BE2C (cell line): ENCODE measurements around the gene CROCC2.

ENCODE experiments used
- DNase-seq: peaks from one replicate; pipeline ENCODE4 v3.0.0-alpha.2; 2020
- H3K27me3 ChIP-seq: fragments of 250-450 bp; sonication (Bioruptor Pico); 2 replicates; pipeline ENCODE4 v1.5.1; 2020; ENCODE audit warnings: mild to moderate bottlenecking
- H3K36me3 ChIP-seq: fragments of 250-450 bp; sonication (Bioruptor Pico); 2 replicates; pipeline ENCODE4 v1.5.1; 2020; ENCODE audit warnings: mild to moderate bottlenecking
- H3K4me1 ChIP-seq: fragments of 250-450 bp; sonication (Bioruptor Pico); 2 replicates; pipeline ENCODE4 v1.5.1; 2020
- H3K4me3 ChIP-seq: 2 replicates; pipeline ENCODE4 v1.5.1; 2011; ENCODE audit warnings: low read depth, low read length
- H3K9me3 ChIP-seq: fragments of 250-450 bp; sonication (Bioruptor Pico); 2 replicates; pipeline ENCODE4 v1.5.1; 2020
- TF ChIP-seq, protein P1 (sequence below): IDR thresholded peaks from 2 replicates; pipeline ENCODE4 v1.5.1; 2012; ENCODE audit warnings: mild to moderate bottlenecking, low read depth, low read length

Gene CROCC2

GRCh38 chr2:240998995-240999791, 93.1 kb downstream of the CROCC2 start:
- TF ChIP-seq, protein P1, sequence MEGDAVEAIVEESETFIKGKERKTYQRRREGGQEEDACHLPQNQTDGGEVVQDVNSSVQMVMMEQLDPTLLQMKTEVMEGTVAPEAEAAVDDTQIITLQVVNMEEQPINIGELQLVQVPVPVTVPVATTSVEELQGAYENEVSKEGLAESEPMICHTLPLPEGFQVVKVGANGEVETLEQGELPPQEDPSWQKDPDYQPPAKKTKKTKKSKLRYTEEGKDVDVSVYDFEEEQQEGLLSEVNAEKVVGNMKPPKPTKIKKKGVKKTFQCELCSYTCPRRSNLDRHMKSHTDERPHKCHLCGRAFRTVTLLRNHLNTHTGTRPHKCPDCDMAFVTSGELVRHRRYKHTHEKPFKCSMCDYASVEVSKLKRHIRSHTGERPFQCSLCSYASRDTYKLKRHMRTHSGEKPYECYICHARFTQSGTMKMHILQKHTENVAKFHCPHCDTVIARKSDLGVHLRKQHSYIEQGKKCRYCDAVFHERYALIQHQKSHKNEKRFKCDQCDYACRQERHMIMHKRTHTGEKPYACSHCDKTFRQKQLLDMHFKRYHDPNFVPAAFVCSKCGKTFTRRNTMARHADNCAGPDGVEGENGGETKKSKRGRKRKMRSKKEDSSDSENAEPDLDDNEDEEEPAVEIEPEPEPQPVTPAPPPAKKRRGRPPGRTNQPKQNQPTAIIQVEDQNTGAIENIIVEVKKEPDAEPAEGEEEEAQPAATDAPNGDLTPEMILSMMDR, result no peak
- DNase-seq, result peak; percentile 27
- Histone ChIP-seq H3K27me3 (peaks cover 9% of the 10 kb centered on the region), H3K36me3 (no peaks in the 10 kb centered on the region), H3K9me3 (0 out of 2 replicates have a peak, but pooled peaks cover 2% of the 10 kb centered on the region), H3K4me1 (no peaks in the 10 kb centered on the region), H3K4me3 (no peak overlapping the region)

DNA sequence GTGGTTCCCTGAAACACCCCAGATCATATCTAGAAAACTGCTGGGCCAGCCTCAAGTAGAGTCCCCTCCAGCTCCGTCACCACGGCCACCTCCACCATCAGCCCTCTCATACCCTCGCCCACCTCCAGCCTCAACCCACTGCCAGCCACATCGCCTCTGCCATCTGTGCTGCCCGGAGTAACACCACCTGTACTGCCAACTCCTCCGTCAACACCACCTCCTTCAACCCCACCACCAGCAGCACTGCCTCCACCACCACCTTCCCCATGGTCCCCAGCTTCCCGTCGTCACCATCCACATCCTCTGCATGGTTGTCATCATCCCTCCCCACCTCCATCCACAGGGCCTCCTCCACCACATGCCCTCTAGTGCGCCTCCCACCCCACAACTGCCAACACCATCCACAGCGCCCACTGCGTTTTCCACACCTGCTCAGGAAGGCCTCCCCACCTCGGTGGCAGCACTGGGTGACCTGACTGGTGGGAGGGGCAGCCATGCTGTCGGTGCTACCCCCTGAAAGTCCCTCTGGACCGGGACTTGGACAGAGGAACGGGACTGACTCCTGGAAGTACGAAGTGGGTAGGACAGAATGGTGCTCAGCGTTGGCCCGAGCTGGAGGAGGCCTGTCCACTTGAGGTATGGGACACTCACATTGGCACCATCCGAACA, 93.9 kb downstream of the CROCC2 start:
- H3K36me3 ChIP-seq, result no peaks in the 10 kb centered on the region
- peaks cover 9% of the 10 kb centered on the region for H3K27me3 ChIP-seq
- H3K4me1 ChIP-seq, result no peaks in the 10 kb centered on the region
- H3K4me3 ChIP-seq, result no peak overlapping the region
- H3K9me3 ChIP-seq, result 0 out of 2 replicates have a peak, but pooled peaks cover 2% of the 10 kb centered on the region
- peak; percentile 7 for DNase-seq
- TF ChIP-seq, protein P1, result no peak

DNA sequence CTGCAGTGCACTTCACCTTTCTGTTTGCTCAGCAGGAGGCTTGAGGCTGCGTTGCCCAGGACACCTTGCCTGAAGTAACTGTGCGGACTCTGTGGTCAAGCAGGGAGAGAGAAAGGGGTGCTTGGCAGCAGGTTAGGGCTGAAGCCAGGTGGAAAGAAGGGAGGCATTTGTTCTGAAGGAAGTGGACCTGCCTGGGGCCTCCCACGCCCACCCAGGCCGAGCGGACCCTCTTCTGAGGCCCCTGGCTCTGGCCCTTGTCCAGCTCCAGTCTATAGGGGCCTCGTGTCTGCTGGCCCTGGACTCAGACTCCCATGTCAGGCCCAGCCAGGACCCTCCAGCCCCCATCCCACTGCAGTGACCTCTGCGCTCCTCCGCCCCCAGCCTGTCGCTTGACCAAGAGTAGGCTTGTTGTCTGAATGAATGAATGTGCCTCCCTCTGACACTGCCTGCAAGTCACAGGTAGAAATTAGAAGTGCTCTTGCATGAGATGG, 94.7 kb downstream of the CROCC2 start:
- H3K4me3 ChIP-seq, result no peak overlapping the region
- no peak for DNase-seq
- peaks cover 9% of the 10 kb centered on the region for H3K27me3 ChIP-seq
- H3K36me3 ChIP-seq, result no peaks in the 10 kb centered on the region
- no peaks in the 10 kb centered on the region for H3K4me1 ChIP-seq
- TF ChIP-seq, protein P1, result no peak
- H3K9me3 ChIP-seq, result 0 out of 2 replicates have a peak, but pooled peaks cover 2% of the 10 kb centered on the region

- Histone ChIP-seq H3K4me3 (no peak overlapping the region), H3K4me1 (no peaks in the 10 kb centered on the region), H3K27me3 (peaks cover 9% of the 10 kb centered on the region), H3K9me3 (0 out of 2 replicates have a peak, but pooled peaks cover 2% of the 10 kb centered on the region), H3K36me3 (no peaks in the 10 kb centered on the region)
- TF ChIP-seq, protein P1, result no peak
- DNase-seq, result no peak
These were observed 95.5 kb downstream of the CROCC2 start for GRCh38 chr2:241001413-241002274.

GRCh38 chr2:241002275-241003046, 96.3 kb downstream of the CROCC2 start:
- 0 out of 2 replicates have a peak, but pooled peaks cover 2% of the 10 kb centered on the region for H3K9me3 ChIP-seq
- TF ChIP-seq, protein P1, result no peak
- H3K36me3 ChIP-seq, result no peaks in the 10 kb centered on the region
- H3K27me3 ChIP-seq, result peaks cover 9% of the 10 kb centered on the region
- DNase-seq, result no peak
- no peak overlapping the region for H3K4me3 ChIP-seq
- no peaks in the 10 kb centered on the region for H3K4me1 ChIP-seq
